ENCODE data around the gene FAM234B.
"Not testable (repeated sequence)": the region's sequence is repeated elsewhere in the genome, so short reads cannot be mapped to it uniquely, and the experiment has no call there.

FAM234B gene

GRCh38 chr12:13062669-13063068, 18.5 kb downstream of the FAM234B start:
- no peak for DNase-seq

- no peak for DNase-seq
Observed at GRCh38 chr12:13066014-13066413, 21.8 kb downstream of the FAM234B start.

DNA sequence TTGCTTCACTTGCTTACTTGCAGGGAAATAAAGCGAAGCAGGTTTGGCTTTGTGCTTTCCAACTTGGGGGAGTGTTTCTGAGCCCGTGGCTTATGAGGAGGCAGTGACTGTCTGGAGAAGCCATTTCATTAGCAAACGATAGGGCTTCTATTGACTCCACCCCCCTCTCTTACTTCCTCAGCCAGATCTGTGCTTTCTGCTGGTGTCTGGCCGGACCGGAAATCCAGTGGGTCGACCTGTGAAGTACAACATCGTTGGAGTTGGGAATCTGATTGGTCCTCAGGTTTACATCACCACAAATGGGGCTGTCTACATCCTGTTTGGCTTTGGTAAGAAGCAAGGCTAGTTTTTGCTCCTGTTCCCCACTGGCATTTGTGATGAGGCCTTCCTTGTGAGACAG, 22.3 kb downstream of the FAM234B start:
- no peak for DNase-seq

- no peak for DNase-seq
Observed at GRCh38 chr12:13067322-13067721, 23.1 kb downstream of the FAM234B start.

DNA sequence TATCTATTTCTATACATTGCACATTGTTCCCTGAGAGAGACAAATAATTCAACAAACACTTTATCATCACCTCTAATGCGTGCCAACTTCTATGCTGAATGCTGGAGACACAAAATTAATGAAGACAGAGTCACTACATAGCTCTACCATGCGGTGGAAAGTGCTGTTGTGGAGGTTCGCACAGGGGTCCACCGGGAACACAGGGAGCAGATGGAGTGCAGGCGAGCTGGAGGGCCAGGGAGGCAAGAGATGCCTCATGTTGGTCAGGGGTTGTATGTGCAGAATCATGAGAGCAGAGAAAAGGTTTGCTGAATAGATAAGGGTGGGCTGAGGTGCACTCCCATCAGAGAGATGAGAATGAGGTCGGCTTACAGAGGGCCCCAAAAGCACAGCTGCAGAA, 25.2 kb downstream of the FAM234B start:
- no peak for DNase-seq

DNA sequence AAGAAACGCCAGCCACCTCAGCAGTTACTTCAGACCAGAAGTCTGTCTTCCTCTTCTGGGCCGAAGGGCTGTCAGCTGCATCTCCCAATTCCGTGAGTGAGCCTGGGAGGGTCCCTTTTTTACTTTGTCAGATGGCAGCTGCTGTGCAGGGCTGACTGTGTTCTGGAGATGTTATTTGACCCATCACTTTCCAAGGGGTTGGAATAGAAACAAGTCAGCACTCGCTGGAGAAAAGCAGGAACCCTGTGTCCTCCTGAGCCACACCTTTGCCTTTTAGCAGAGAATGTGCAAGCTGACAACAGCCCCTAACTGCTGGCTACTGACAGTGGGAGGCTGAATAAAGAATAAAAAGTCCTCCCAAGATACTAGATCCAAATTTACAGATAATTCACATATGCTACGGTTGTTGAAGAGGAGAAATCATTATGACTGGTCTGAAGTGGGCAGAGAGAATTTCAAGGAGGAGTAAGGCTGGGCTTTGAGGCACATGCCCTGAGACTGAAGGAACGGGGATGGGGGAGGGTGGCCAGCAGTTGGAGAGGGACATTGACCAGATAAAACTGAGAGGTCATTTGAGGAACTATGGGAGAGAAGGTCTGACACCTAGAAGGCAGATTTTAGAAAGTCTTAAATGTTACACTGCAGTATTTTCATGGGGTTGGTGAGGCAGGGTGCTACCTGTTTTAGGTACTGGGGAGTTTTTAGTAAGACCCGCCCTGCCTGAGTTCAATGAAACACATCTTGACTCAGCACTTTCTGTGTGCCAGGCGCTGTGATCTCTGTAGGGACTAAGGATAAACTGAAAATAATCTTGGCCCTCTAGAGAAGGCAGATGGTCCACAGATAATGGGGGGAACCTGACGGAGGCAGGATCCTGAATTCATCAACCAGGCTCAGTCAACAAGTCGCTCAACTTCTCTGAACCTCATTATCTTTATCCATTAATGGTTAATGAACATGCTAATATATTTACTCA, 27.4 kb downstream of the FAM234B start:
- DNase-seq: no peak

DNA sequence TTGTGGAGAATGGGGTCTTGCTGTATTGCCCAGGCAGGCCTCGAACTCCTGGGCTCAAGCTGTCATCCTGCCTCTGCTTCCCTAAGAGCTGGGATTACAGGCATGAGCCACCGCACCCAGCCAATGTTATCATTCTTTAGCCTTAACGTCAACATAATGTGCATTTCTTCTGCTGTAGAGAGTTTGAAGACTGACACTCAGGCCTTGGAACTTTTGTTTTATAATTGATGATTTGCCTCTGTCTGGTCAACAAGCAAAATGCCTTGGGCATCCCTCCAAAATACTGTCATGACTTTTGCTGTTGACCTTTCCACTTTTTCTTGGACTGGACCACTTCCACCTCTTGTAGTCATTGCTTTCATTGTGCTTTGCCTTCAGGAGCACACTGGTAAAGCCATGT, 29.0 kb downstream of the FAM234B start:
- no peak for DNase-seq

DNA sequence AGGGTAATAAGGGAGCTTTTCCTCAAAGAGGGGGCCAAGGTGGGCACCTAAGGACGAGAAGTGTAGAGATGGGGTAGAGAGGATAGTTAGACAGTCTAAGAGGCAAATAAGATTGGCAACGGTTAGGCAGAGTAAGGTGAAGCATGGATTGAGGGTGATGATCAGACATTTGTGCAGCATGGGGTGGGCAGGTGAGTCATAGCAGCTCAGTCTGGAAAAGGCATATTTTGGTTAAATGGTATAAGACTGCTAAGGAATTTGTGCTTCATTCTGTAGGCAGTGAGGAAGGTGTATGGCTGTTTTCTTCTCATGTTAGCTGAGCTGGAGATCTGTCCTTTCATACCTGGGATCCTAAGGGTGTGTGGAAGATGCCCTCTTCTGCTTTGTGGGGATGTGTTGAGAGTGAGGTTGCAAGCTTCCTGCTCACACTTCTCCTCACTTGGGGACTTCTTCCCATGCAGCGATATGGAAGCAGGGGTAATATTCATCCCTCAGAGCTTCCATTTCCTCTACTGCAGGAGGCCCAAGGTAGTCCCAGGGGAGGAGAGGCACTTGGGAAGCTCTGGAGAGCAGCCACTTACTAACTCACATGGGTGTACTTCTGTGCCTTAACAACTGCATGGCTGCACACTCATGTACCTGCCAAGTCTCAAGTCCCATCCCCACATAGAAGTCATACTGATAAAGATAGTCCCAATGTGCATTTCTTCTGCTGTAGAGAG, 30.4 kb downstream of the FAM234B start:
- no peak for DNase-seq

- no peak for DNase-seq
Observed at GRCh38 chr12:13075118-13075480, 30.9 kb downstream of the FAM234B start.

GRCh38 chr12:13075786-13076570, 31.8 kb downstream of the FAM234B start:
- DNase-seq: no peak

DNA sequence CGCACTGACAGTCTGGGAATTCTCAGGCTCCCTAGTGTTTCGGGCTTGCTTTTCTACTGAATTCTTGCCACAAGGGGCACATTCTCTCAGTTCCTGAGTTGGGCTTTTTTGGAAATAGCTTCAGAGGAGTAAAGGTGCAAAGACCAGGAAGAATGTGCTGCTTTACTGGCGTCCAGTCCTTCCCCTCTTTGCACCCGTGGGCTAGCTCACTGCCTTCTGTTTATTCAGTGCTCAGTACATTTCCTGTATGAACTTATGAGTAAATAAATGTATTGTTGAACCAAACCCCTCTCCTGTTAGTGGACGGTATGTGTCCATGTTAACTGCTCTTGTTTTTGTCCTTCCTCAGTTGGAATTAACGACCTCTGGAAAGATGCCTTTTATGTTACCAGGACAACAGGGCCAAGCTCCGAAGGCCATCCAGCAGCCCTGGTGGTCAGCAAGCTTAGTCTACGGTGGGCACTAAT, 35.3 kb downstream of the FAM234B start:
- no peak for DNase-seq

DNA sequence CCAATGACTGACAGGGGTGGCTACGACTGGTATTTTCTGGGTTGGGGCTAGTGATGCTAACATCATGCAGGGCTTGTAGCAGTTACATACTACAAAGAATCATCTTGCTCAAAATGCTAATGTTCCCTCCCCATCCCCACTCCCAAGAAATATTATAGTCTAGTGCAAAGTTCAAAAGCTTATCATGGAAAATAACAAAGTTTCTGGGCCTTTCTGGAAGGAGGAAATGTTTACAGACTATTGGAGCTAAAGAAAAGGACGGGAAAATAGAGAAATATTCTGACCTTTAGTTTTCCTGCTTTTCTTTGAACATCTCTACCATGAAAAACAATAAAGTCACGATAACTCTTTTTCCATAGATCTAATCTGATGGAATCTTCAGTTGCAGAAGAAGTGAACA, 36.1 kb downstream of the FAM234B start:
- DNase-seq: no peak

DNA sequence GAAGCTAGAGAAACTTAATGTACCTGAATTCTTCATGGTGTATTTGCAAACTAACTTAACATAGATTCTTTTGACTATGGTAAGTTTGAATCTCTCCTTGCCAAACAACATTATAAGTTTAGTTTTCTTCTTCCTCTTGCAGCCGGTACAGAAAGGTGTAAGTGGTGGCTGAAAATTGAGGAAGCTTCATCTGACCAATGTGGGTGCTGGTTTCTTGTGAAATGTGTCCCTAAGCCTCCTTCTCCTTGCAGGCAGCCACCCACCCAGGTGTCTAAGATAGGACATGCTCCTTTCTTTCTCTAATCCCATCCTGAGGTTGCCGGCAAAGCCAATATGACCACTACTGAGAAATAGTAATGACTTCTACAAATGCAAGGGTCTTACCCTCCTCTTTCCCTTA, 38.7 kb downstream of the FAM234B start:
- DNase-seq: no peak

GRCh38 chr12:13083638-13084037, 39.5 kb downstream of the FAM234B start:
- not testable (repeated sequence) for DNase-seq

- DNase-seq: no peak
Observed at GRCh38 chr12:13084898-13085640, 40.9 kb downstream of the FAM234B start.

DNA sequence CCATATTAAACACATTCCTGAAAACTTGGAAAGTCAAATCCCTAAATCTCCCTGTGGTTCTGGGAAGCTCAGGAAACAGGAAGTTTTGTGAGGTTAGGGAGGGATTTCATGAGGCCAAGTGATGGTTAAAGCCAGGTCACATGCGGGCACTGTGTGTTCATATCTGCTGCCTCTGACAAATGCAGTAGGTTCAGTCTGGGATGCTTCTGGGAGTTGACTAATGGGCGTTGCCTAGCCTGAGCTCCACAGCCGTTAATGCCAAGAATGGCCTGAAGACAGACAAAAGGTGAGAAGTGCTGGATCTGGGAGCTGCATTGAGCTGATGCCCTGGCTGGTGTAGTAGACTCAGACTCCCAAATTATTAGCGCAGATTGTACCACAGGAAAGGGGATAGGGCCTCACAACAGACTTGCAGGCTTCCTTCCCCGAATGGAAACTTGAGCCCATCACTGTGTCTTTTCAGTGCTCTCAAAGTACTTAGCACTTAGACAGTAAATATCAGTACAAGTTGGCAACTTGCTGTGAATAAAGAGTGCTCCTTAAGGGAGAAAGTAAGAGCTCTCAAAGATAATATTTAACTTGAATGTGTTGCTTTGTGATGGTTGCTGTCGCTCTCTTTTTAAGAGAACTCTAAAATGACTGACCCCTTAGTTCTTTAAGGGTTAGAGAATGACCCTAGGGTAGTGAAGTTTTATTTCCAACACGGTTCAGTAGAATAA, 41.9 kb downstream of the FAM234B start:
- DNase-seq: no peak

GRCh38 chr12:13087766-13088165, 43.6 kb downstream of the FAM234B start:
- DNase-seq: no peak

DNA sequence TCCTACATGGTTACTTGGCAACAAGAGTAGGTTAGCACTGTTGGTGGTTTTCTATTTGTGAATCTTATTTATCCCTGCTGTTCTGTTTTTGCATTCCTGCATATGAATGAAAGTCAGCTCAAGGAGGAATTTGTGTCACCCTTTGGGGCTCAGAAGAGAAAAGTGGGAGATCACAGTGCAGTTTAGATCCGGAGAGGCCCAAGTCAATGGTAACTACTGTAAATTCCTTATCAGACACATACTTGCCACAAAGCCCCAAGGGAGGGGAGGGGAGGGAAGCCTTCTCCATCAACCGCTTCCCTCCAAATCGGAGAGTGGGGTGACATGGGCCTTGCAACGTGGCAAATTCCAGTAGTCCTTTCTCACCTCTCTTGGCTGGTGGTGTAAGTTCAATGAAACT, 44.3 kb downstream of the FAM234B start:
- DNase-seq: no peak

- DNase-seq: no peak
Observed at GRCh38 chr12:13090054-13090453, 45.9 kb downstream of the FAM234B start.

GRCh38 chr12:13091832-13092231, 47.7 kb downstream of the FAM234B start:
- no peak for DNase-seq

DNA sequence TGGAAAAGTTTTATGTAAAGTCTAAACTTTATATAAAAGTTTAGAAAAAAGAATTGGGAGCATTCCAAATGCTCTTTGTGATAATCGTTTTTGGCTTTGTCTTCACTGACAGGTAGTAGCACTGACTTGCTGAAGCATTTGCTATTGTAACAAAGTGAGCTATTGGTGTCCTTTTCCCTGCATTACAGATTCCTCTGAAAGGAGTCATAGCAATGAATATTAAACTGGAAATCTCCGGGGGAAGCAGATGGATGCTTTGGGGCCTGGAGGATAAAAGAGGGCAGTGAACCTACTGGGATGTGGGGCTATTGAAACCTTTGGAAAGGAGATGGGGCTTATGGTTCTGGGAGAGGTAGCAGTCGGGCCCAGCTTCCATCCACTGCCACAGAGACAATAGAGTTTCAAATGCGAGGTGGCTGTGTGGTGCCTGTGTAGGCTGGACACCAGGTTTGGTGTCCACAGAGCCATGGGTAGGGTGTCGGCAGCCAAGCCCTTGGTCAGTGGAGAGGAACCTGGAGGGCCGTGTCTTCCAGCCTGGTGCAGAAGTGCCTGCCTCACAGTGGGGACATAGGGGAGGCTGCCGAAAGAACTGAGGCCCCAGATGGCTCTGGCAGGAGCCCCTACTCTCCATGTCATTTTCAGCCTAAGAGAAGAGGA, 49.1 kb downstream of the FAM234B start:
- no peak for DNase-seq

Data from RPMI8226 (cell line).